ENCODE results near the gene CLEC11A. TPM values are rescaled to one million over a fixed set of nuclear protein-coding genes. Genes with fewer than 3 reads are reported as not detected.
A peak's percentile ranks its signal among the peaks of the same experiment; 100 is the strongest.

The CLEC11A gene
- total and polyA plus RNA-seq, 9 of the 15 experiments (the other 6 are each of a cell fraction or from before 2014, with no cell fraction given): 0.39 to 43.9 (median 3.4) TPM

DNA sequence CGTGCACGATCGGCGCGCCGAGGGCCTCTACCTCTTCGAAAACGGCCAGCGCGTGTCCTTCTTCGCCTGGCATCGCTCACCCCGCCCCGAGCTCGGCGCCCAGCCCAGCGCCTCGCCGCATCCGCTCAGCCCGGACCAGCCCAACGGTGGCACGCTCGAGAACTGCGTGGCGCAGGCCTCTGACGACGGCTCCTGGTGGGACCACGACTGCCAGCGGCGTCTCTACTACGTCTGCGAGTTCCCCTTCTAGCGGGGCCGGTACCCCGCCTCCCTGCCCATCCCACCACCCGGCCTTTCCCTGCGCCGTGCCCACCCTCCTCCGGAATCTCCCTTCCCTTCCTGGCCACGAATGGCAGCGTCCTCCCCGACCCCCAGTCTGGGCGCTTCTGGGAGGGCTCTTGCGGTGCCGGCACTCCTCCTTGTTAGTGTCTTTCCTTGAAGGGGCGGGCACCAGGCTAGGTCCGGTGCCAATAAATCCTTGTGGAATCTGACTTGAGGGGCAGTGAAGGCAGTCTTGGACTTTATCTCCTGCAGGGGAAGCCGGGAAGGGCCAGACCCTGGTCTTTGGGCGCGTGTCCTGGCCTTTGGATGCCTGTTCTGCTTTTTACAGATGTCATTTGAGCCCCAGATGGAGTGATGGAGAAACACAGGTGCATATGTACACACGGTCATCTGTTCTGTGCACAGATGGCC, 2.2 kb downstream of the CLEC11A start (continued):
- TF ChIP-seq, protein P1, sequence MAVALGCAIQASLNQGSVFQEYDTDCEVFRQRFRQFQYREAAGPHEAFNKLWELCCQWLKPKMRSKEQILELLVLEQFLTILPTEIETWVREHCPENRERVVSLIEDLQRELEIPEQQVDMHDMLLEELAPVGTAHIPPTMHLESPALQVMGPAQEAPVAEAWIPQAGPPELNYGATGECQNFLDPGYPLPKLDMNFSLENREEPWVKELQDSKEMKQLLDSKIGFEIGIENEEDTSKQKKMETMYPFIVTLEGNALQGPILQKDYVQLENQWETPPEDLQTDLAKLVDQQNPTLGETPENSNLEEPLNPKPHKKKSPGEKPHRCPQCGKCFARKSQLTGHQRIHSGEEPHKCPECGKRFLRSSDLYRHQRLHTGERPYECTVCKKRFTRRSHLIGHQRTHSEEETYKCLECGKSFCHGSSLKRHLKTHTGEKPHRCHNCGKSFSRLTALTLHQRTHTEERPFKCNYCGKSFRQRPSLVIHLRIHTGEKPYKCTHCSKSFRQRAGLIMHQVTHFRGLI (CRISPR knock-in tag; IDR thresholded peaks at IDR 0.05): no peak
- TF ChIP-seq SMAD3 (CRISPR knock-in tag; conservative IDR thresholded peaks at IDR 0.05) (no peak), MED1 (CRISPR knock-in tag; IDR thresholded peaks at IDR 0.05; ENCODE audit: borderline replicate concordance) (no peak), GTF2A2 (tag; IDR thresholded peaks at IDR 0.05) (no peak), GABPB2 (CRISPR knock-in tag; conservative IDR thresholded peaks at IDR 0.05) (no peak), RFX5 (IDR thresholded peaks at IDR 0.05; ENCODE audit: low read depth, low read length) (no peak), NFXL1 (CRISPR knock-in tag; IDR thresholded peaks at IDR 0.05) (no peak), ZNF639 (CRISPR knock-in tag; conservative IDR thresholded peaks at IDR 0.05 in 1 of 2, IDR thresholded peaks at IDR 0.05 in 1 of 2) (no peak), KDM1A (IDR thresholded peaks at IDR 0.05) (peak in 1 of 2 experiments; percentile 43; a peak in 2 of 4 replicates), E2F1 (CRISPR knock-in tag; IDR thresholded peaks at IDR 0.05) (no peak), MTA1 (IDR thresholded peaks at IDR 0.05; ENCODE audit: borderline replicate concordance) (peak; percentile 87; the same call in 1 of the 2 replicates), PBX2 (CRISPR knock-in tag; IDR thresholded peaks at IDR 0.05; ENCODE audit: low read depth) (no peak), PBX2 (tag; conservative IDR thresholded peaks at IDR 0.05; ENCODE audit: low read depth) (no peak)
- TF ChIP-seq, protein P2, sequence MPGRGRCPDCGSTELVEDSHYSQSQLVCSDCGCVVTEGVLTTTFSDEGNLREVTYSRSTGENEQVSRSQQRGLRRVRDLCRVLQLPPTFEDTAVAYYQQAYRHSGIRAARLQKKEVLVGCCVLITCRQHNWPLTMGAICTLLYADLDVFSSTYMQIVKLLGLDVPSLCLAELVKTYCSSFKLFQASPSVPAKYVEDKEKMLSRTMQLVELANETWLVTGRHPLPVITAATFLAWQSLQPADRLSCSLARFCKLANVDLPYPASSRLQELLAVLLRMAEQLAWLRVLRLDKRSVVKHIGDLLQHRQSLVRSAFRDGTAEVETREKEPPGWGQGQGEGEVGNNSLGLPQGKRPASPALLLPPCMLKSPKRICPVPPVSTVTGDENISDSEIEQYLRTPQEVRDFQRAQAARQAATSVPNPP (IDR thresholded peaks at IDR 0.05; ENCODE audit: borderline replicate concordance, insufficient read depth, insufficient read length): no peak
- TF ChIP-seq, protein P3, sequence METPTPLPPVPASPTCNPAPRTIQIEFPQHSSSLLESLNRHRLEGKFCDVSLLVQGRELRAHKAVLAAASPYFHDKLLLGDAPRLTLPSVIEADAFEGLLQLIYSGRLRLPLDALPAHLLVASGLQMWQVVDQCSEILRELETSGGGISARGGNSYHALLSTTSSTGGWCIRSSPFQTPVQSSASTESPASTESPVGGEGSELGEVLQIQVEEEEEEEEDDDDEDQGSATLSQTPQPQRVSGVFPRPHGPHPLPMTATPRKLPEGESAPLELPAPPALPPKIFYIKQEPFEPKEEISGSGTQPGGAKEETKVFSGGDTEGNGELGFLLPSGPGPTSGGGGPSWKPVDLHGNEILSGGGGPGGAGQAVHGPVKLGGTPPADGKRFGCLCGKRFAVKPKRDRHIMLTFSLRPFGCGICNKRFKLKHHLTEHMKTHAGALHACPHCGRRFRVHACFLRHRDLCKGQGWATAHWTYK (CRISPR knock-in tag; IDR thresholded peaks at IDR 0.05): peak; percentile 48; the same call in 1 of the 2 replicates
- TF ChIP-seq, protein P4, sequence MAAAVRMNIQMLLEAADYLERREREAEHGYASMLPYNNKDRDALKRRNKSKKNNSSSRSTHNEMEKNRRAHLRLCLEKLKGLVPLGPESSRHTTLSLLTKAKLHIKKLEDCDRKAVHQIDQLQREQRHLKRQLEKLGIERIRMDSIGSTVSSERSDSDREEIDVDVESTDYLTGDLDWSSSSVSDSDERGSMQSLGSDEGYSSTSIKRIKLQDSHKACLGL (CRISPR knock-in tag; IDR thresholded peaks at IDR 0.05; ENCODE audit: borderline replicate concordance, poor library complexity, severe bottlenecking): no peak
